Measurements from ENCODE around the gene PDS5A. TPM values are rescaled to one million over a fixed set of nuclear protein-coding genes. Genes with fewer than 3 reads are reported as not detected.
"Not testable (repeated sequence)": the region's sequence is repeated elsewhere in the genome, so short reads cannot be mapped to it uniquely, and the experiment has no call there.

Gene PDS5A
- total RNA-seq, 1 donor, result 70.9 TPM

DNA sequence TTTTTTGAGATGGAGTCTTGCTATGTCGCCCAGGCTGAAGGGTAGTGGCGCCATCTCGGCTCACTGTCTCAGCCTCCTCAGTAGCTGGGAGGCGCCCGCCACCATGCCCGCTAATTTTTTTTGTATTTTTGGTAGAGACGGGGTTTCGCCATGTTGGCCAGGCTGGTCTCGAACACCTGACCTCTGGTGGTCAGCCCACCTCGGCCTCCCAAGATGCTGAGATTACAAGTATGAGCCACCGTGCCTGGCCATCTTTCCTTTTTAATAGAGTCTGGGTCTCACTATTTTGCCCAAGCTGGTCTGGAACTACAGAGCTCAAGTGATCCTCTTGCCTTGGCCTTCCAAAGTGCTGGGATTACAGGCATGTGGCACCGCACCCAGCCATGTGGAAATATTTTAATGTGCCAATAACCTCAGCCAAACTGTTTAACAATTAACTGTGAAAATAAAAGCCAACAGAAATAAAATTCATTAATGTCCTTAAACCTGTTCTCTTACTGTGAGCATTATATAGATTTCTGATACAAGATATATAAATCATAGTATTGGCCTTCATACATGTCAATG, 16.3 kb downstream of the PDS5A start:
- DNase-seq (ENCODE audit: insufficient read length, low spot score, missing footprints), result peak; percentile 46
- peaks cover 5% of the 10 kb centered on the region for H3K36me3 ChIP-seq (ENCODE audit: insufficient read depth, low read length)
- H3K27ac ChIP-seq (ENCODE audit: low read depth, low read length), result no peak overlapping the region
- H3K4me3 ChIP-seq (ENCODE audit: insufficient read depth, low read length), result no peak overlapping the region
- TF ChIP-seq, protein P1, sequence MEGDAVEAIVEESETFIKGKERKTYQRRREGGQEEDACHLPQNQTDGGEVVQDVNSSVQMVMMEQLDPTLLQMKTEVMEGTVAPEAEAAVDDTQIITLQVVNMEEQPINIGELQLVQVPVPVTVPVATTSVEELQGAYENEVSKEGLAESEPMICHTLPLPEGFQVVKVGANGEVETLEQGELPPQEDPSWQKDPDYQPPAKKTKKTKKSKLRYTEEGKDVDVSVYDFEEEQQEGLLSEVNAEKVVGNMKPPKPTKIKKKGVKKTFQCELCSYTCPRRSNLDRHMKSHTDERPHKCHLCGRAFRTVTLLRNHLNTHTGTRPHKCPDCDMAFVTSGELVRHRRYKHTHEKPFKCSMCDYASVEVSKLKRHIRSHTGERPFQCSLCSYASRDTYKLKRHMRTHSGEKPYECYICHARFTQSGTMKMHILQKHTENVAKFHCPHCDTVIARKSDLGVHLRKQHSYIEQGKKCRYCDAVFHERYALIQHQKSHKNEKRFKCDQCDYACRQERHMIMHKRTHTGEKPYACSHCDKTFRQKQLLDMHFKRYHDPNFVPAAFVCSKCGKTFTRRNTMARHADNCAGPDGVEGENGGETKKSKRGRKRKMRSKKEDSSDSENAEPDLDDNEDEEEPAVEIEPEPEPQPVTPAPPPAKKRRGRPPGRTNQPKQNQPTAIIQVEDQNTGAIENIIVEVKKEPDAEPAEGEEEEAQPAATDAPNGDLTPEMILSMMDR (IDR thresholded peaks at IDR 0.05; ENCODE audit: extremely low read depth, low read depth, low read length), result no peak
- no peaks in the 10 kb centered on the region for H3K4me1 ChIP-seq (ENCODE audit: insufficient read depth, low read length)
- H3K9me3 ChIP-seq (ENCODE audit: low read depth, low read length), result no peaks in the 10 kb centered on the region
- H4K20me1 ChIP-seq (ENCODE audit: insufficient read depth, low read length), result peaks cover 22% of the 10 kb centered on the region
- peaks cover 99% of the 10 kb centered on the region for H3K79me2 ChIP-seq (ENCODE audit: insufficient read depth, low read length)
- no peak overlapping the region for H2AFZ ChIP-seq (ENCODE audit: low read length)
- no peak overlapping the region for H3K4me2 ChIP-seq (ENCODE audit: insufficient read depth, low read length)
- H3K27me3 ChIP-seq (ENCODE audit: insufficient read depth, low read length), result no peaks in the 10 kb centered on the region

DNA sequence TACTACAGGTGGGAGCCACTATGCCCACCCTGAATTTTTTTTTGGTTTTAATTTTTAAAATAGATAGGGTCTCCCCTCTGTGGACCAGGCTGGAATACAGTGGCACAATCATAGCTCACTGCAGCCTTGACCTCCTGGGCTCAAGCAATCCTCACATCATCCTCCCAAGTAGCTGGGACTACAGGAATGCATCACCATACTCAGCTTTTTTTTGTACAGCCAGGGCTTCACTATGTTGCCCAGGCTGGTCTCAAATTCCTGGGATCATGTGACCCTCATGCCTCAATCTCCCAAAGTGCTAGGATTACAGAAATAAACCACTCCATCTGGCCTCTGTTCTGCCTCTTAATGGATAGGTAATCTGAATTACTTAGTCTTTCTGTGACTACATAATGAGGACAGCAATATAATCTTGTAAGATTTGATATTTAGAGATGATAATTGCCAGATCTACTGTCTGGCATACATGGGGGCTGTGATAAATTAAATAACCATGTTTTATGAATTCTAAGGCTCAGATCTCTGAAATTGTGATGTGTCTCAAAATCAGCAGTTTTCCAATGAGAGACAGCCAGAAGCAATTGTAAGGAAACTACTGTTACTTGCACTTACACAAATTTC, 26.7 kb downstream of the PDS5A start:
- H3K36me3 ChIP-seq (ENCODE audit: insufficient read depth, low read length), result peaks cover 10% of the 10 kb centered on the region
- no peak overlapping the region for H2AFZ ChIP-seq (ENCODE audit: low read length)
- H3K9me3 ChIP-seq (ENCODE audit: low read depth, low read length), result no peaks in the 10 kb centered on the region
- H4K20me1 ChIP-seq (ENCODE audit: insufficient read depth, low read length), result peaks cover 29% of the 10 kb centered on the region
- H3K27me3 ChIP-seq (ENCODE audit: insufficient read depth, low read length), result no peaks in the 10 kb centered on the region
- H3K27ac ChIP-seq (ENCODE audit: low read depth, low read length), result no peak overlapping the region
- no peak overlapping the region for H3K4me2 ChIP-seq (ENCODE audit: insufficient read depth, low read length)
- peaks cover 99% of the 10 kb centered on the region for H3K79me2 ChIP-seq (ENCODE audit: insufficient read depth, low read length)
- DNase-seq (ENCODE audit: insufficient read length, low spot score, missing footprints), result no peak
- H3K4me1 ChIP-seq (ENCODE audit: insufficient read depth, low read length), result peaks cover 5% of the 10 kb centered on the region
- H3K4me3 ChIP-seq (ENCODE audit: insufficient read depth, low read length), result no peak overlapping the region
- TF ChIP-seq, protein P1 (IDR thresholded peaks at IDR 0.05; ENCODE audit: extremely low read depth, low read depth, low read length), result no peak

DNA sequence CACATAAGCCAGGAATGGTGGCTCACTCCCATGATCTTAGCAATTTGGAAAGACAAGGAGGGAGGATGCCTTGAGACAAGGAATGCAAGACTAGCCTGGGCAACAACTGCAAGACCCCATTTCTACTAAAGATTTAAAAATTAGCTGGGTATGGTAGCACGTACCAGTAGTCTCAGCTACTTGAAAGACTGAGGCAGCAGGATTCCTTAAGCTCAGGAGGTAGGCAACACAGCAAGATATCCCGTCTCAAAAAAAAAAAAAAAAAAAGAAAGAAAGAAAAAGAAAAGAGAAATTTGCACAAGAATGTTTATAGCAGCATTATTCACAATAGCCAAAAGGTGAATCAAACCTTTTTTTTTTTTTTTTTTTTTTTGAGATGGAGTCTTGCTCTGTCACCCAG, 29.7 kb downstream of the PDS5A start:
- Histone ChIP-seq H3K79me2 (ENCODE audit: insufficient read depth, low read length) (peaks cover 98% of the 10 kb centered on the region), H3K9me3 (ENCODE audit: low read depth, low read length) (no peaks in the 10 kb centered on the region), H4K20me1 (ENCODE audit: insufficient read depth, low read length) (peaks cover 22% of the 10 kb centered on the region), H3K27ac (ENCODE audit: low read depth, low read length) (no peak overlapping the region), H3K36me3 (ENCODE audit: insufficient read depth, low read length) (peaks cover 1% of the 10 kb centered on the region), H3K4me1 (ENCODE audit: insufficient read depth, low read length) (peaks cover 5% of the 10 kb centered on the region), H3K27me3 (ENCODE audit: insufficient read depth, low read length) (no peaks in the 10 kb centered on the region), H2AFZ (ENCODE audit: low read length) (no peak overlapping the region), H3K4me2 (ENCODE audit: insufficient read depth, low read length) (no peak overlapping the region), H3K4me3 (ENCODE audit: insufficient read depth, low read length) (no peak overlapping the region)
- DNase-seq (ENCODE audit: insufficient read length, low spot score, missing footprints), result no peak
- TF ChIP-seq, protein P1 (IDR thresholded peaks at IDR 0.05; ENCODE audit: extremely low read depth, low read depth, low read length), result no peak

DNA sequence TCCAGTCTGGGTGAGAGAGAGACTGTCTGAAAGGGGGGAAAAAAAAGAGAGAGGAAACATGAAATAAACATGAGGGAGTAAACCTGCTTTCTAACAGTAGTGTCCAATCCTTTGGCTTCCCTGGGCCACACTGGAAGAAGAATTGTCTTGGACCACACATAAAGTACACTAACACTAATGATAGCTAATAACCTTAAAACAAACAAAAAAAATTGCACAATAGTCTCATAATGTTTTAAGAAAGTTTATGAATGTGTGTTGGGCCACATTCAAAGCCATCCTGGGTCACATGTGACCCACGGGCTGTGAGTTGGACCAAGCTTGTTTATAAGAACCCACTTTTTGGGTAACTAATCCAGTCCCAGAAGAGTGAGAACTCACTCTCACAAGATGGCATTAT, 30.3 kb downstream of the PDS5A start:
- no peak overlapping the region for H3K27ac ChIP-seq (ENCODE audit: low read depth, low read length)
- TF ChIP-seq, protein P1 (IDR thresholded peaks at IDR 0.05; ENCODE audit: extremely low read depth, low read depth, low read length), result no peak
- H3K36me3 ChIP-seq (ENCODE audit: insufficient read depth, low read length), result no peaks in the 10 kb centered on the region
- peaks cover 98% of the 10 kb centered on the region for H3K79me2 ChIP-seq (ENCODE audit: insufficient read depth, low read length)
- H4K20me1 ChIP-seq (ENCODE audit: insufficient read depth, low read length), result peaks cover 23% of the 10 kb centered on the region
- H3K9me3 ChIP-seq (ENCODE audit: low read depth, low read length), result no peaks in the 10 kb centered on the region
- no peak overlapping the region for H3K4me2 ChIP-seq (ENCODE audit: insufficient read depth, low read length)
- no peaks in the 10 kb centered on the region for H3K27me3 ChIP-seq (ENCODE audit: insufficient read depth, low read length)
- H3K4me3 ChIP-seq (ENCODE audit: insufficient read depth, low read length), result no peak overlapping the region
- DNase-seq (ENCODE audit: insufficient read length, low spot score, missing footprints), result no peak
- peaks cover 5% of the 10 kb centered on the region for H3K4me1 ChIP-seq (ENCODE audit: insufficient read depth, low read length)
- H2AFZ ChIP-seq (ENCODE audit: low read length), result no peak overlapping the region

DNA sequence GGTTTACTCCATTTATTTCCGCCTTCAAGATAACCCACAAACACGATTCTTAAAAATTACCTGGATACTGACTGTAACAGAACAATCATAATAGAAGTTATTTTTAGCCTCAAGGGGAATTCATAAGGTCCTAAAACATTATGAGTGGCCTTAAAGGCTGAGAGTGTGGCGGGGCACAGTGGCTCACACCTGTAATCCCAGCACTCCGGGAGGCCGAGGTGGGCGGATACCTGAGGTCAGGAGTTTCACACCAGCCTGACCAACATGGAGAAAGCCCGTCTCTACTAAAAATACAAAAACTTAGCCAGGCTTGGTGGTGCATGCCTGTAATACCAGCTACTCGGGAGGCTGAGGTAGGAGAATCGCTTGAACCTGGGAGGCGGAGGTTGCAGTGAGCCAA, 33.5 kb downstream of the PDS5A start:
- not testable (repeated sequence) for H3K27ac ChIP-seq (ENCODE audit: low read depth, low read length); H3K9me3 ChIP-seq (ENCODE audit: low read depth, low read length); H3K27me3 ChIP-seq (ENCODE audit: insufficient read depth, low read length); H3K4me2 ChIP-seq (ENCODE audit: insufficient read depth, low read length); H3K4me3 ChIP-seq (ENCODE audit: insufficient read depth, low read length); H3K4me1 ChIP-seq (ENCODE audit: insufficient read depth, low read length); H2AFZ ChIP-seq (ENCODE audit: low read length); DNase-seq (ENCODE audit: insufficient read length, low spot score, missing footprints); H3K36me3 ChIP-seq (ENCODE audit: insufficient read depth, low read length)
- Histone ChIP-seq H3K79me2 (ENCODE audit: insufficient read depth, low read length) (peaks cover 98% of the 10 kb centered on the region), H4K20me1 (ENCODE audit: insufficient read depth, low read length) (peaks cover 33% of the 10 kb centered on the region)
